Peyer's patch (tissue), 4 donors: Measurements from ENCODE around the gene CIAO2A. TPM values are rescaled to one million over a fixed set of nuclear protein-coding genes. Genes with fewer than 3 reads are reported as not detected.

Source experiments
- DNase-seq, 3 donors: peaks; one replicate each; pipeline ENCODE4 v3.0.0-alpha.2; 2017 to 2019
- H3K27ac ChIP-seq, 4 donors: fragments of 200-600 bp; sonication (generic); one replicate each; pipeline ENCODE4 v1.5.1; 2016 to 2019
- H3K27me3 ChIP-seq, 2 donors: fragments of 200-600 bp; sonication (generic); one replicate each; pipeline ENCODE4 v1.5.1; 2019
- H3K36me3 ChIP-seq, 3 donors: fragments of 200-600 bp; sonication (generic); one replicate each; pipeline ENCODE4 v1.5.1; 2016 to 2019
- H3K4me1 ChIP-seq, 4 donors: fragments of 200-600 bp; sonication (generic); one replicate each; pipeline ENCODE4 v1.5.1; 2016 to 2019
- H3K4me3 ChIP-seq, 4 donors: fragments of 200-600 bp; sonication (generic); 1 replicate in 3 of 4; 2 replicates in 1 of 4; pipeline ENCODE4 v1.5.1; 2016 to 2019; ENCODE audit warnings: mild to moderate bottlenecking in 1 of 4
- H3K9me3 ChIP-seq, 4 donors: fragments of 200-600 bp; sonication (generic); one replicate each; pipeline ENCODE4 v1.5.1; 2016 to 2019; ENCODE audit warnings: mild to moderate bottlenecking in 1 of 4
- POLR2A ChIP-seq, 2 donors: fragments of 450-650 bp; IDR thresholded peaks; one replicate each; pipeline ENCODE4 v1.5.1; 2017; ENCODE audit warnings: antibody characterized with exemption in 2 of 2, mild to moderate bottlenecking in 2 of 2, moderate library complexity in 2 of 2
- total RNA-seq, 4 donors: library from RNA; depleted of rRNA; stranded (reverse); fragments of >200 nt; gene quantifications; one replicate each; pipeline ENCODE4 v1.1.0, GENCODE V29; 2016
- TF ChIP-seq, protein P1 (sequence below), 6 experiments: fragments of 450-650 bp in 4 of 6; fragments of 200-600 bp in 2 of 6; sonication (generic) in 1 of 6; IDR thresholded peaks; one replicate each; pipeline ENCODE4 v1.5.1; 2017 to 2019; ENCODE audit warnings: antibody characterized with exemption in 6 of 6, mild to moderate bottlenecking in 3 of 6, moderate library complexity in 1 of 6

Gene CIAO2A
- total RNA-seq, 4 donors from 2014 or later = 56.3 to 137 (median 78.0) TPM

DNA sequence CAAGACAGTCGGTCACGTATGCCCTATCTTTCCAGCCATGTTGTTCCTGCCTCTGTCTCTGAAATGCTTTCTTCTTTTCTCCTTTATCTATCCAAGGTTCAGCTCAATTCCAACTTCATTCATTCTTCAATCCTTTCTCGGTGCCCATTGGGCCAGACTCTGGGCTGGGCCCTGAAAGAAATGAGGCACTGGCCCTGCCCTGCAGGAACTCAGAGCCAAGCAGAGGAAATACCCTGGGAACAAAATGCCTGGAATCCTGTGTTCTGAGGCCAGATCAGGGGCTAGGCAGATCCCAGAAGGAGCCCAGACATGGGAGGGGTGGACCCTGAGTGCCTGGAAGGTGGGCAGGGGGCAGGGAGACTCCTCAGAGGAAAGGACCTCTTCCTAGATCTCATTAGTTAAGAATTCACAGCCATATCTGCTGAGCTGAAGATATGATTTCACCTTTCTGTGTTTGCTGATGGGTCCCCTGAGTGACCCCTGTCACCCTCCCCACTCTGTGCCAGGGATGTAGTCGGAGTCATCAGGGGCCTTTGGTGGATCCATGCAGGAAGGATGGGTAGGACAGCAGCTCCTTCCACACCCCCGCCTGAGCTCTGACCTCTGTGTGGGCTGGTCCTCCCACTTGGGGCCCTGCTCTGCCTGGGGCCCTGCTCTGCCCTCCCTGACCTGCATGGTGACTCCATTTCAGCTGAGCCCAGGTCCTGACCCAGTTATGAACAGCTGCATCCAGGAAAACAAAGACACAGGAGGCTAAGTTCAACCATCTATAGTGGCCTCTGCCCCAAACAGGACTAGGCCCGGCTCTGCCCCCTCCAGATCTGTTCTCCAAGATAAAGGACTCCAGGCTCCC, 42.0 kb downstream of the CIAO2A start:
- H3K27me3 ChIP-seq = no peaks in the 10 kb centered on the region
- H3K27ac ChIP-seq = peak overlapping the region in 1 of 4 donors; percentile 49
- H3K9me3 ChIP-seq = no peaks in the 10 kb centered on the region
- no peak for DNase-seq
- H3K36me3 ChIP-seq = no peaks in the 10 kb centered on the region
- peaks cover 0 to 9% (median 2%) of the 10 kb centered on the region in 4 donors for H3K4me1 ChIP-seq
- H3K4me3 ChIP-seq = no peak overlapping the region
- TF ChIP-seq POLR2A (IDR thresholded peaks at IDR 0.05) = no peak
- TF ChIP-seq, protein P1, sequence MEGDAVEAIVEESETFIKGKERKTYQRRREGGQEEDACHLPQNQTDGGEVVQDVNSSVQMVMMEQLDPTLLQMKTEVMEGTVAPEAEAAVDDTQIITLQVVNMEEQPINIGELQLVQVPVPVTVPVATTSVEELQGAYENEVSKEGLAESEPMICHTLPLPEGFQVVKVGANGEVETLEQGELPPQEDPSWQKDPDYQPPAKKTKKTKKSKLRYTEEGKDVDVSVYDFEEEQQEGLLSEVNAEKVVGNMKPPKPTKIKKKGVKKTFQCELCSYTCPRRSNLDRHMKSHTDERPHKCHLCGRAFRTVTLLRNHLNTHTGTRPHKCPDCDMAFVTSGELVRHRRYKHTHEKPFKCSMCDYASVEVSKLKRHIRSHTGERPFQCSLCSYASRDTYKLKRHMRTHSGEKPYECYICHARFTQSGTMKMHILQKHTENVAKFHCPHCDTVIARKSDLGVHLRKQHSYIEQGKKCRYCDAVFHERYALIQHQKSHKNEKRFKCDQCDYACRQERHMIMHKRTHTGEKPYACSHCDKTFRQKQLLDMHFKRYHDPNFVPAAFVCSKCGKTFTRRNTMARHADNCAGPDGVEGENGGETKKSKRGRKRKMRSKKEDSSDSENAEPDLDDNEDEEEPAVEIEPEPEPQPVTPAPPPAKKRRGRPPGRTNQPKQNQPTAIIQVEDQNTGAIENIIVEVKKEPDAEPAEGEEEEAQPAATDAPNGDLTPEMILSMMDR (IDR thresholded peaks at IDR 0.05) = no peak

DNA sequence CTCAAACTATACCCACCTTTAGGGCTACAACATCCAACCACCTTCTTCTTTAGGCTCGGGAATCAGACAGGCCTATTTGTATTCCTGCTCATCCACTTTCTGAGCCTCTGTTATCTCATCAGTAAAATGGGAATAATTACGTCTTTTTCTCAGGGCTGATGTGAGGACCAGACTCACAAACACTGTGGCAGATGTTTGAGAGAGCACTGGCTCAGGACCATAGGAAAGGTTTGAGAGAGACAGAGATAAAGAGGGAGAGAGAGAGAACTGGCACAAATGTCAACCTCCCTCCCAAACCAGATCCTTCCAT, 42.6 kb downstream of the CIAO2A start:
- H3K27ac ChIP-seq = no peak overlapping the region
- no peaks in the 10 kb centered on the region for H3K36me3 ChIP-seq
- H3K9me3 ChIP-seq = no peaks in the 10 kb centered on the region
- no peak for TF ChIP-seq POLR2A (IDR thresholded peaks at IDR 0.05)
- TF ChIP-seq, protein P1 (IDR thresholded peaks at IDR 0.05) = no peak
- no peak for DNase-seq
- H3K4me1 ChIP-seq = peaks cover 0 to 10% (median 3%) of the 10 kb centered on the region in 4 donors
- H3K4me3 ChIP-seq = no peak overlapping the region
- H3K27me3 ChIP-seq = no peaks in the 10 kb centered on the region

DNA sequence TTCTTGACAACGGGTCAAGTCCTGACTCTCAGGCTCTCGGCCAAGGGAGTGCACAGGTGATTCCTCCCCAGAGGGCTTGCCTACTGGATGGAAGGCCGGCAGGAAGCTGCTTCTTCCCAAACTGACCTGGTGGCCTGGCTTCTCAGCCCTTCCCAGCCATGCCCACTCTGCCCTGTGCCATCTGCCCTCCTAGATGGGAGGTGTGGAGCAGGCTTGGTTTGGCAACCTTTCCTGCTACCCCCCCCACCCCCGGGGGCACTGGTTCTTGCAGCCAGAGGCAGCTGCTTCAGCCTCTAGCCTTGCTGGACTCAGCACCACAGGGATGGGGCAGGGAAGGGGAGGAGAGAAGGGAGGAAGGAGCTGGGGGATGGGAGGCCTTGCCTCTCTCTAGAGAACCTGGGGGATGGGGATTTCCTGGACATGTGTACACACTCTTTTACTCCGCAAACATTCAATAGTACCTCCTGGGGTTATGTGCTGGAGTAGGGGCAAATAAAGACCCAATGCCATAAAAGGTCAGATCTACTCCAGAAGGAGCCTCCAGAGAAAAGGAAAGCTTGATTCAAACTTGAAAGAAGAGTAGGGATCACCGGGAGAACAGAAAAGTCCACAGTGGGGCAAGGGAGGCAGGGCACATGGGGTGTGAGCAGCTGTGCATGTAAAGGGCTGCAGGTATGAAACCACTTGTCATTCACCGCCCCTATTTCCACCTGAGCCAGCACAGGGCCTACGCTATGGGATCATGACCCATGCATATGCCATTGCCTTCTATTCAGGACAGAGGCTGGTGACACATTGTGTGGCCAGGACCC, 43.2 kb downstream of the CIAO2A start:
- no peaks in the 10 kb centered on the region for H3K36me3 ChIP-seq
- H3K27me3 ChIP-seq = no peaks in the 10 kb centered on the region
- no peak overlapping the region for H3K4me3 ChIP-seq
- no peaks in the 10 kb centered on the region for H3K9me3 ChIP-seq
- H3K27ac ChIP-seq = no peak overlapping the region
- TF ChIP-seq POLR2A (IDR thresholded peaks at IDR 0.05) = no peak
- TF ChIP-seq, protein P1 (IDR thresholded peaks at IDR 0.05) = no peak
- no peak for DNase-seq
- peaks cover 0 to 12% (median 6%) of the 10 kb centered on the region in 4 donors for H3K4me1 ChIP-seq

DNA sequence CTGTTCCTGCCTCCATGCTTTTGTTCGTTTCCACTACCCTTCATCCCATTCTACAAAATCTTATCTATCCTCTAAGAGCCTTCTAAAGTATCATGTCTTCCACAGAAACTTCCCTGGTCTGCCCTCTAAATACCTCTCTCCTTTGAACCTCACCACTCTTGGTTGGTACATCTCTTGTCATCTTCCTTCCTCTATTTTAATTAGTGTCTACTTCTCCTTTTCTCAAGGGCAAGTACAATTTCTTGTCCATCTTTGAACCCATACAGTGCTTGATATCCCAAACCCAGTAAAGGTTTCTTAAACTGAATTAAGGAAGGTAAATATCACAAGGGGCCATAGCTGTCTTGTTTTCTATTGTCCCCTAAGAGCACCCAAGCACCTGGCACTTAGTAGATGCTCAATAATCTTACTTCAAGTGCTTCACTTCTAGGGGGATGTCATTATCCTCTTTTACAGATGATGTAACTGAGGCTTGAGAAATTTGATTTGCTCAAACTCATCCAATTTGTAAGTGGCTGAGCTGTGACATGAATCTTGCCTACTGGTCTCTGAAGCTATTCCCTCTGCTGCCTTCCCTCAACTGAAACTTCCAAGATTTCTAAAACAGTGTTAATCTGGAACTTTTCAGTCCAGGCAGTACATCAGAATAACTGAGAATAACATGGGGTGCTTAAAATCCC, 44.7 kb downstream of the CIAO2A start:
- TF ChIP-seq POLR2A (IDR thresholded peaks at IDR 0.05) = no peak
- TF ChIP-seq, protein P1 (IDR thresholded peaks at IDR 0.05) = no peak
- no peak for DNase-seq
- no peaks in the 10 kb centered on the region for H3K36me3 ChIP-seq
- H3K27me3 ChIP-seq = no peaks in the 10 kb centered on the region
- no peak overlapping the region for H3K4me3 ChIP-seq
- H3K27ac ChIP-seq = no peak overlapping the region
- H3K4me1 ChIP-seq = peaks cover 0 to 21% (median 17%) of the 10 kb centered on the region in 4 donors
- no peaks in the 10 kb centered on the region for H3K9me3 ChIP-seq

DNA sequence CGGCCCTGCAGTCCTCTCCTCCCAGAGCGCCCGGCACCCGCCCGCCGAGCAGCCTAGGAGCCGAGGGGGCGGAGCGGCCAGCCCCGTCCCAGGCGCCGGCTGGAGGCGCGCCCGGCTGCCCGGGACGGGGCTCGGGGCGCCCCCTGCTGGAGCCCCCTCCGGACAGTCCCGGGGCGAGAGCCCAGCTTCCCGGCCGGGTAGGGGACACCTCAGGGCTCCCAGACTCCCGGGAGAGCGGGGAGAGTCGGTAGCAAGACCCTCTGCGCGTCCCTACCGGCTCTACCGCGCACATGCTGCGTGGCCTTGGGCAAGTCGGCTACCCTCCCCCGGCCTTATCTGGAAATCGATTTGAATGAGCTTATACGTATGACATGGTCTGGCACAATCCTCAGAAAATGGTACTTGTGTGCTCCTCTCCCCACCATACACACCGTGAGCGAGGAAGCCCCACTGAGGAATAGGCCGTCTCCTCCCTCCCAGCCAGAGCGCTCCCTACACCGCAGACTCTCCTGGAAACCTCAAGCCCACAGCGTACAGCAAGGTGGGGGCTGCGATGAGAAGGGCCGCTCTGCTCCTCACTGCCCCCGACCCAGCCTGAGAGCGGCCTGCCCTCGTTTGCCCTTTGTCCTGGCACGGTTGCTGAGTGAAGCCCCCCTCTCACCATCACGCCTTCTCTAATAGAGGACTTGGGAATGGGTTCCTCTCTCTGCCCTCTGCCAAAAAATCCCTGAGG, 47.1 kb downstream of the CIAO2A start, which contains the start of gene DAPK2:
Gene DAPK2 (minus strand): TSS at position 65 of the 733 bp plus-strand sequence. CDS start 6,224 bp downstream, outside the sequence.
- DNase-seq = peak; percentile 64 to 90 (median 87)
- H3K9me3 ChIP-seq = no peaks in the 10 kb centered on the region
- H3K4me1 ChIP-seq = peaks cover 0 to 24% (median 17%) of the 10 kb centered on the region in 4 donors
- H3K27me3 ChIP-seq = no peaks in the 10 kb centered on the region
- TF ChIP-seq POLR2A (IDR thresholded peaks at IDR 0.05) = peak in 1 of 2 donors; percentile 10
- TF ChIP-seq, protein P1 (IDR thresholded peaks at IDR 0.05) = peak; percentile 64 to 95 (median 91)
- peaks cover 0 to 5% (median 0%) of the 10 kb centered on the region in 3 donors for H3K36me3 ChIP-seq
- peak within 1 kb of the TSS; percentile 61 to 88 (median 68) for H3K4me3 ChIP-seq
- peak within 1 kb of the TSS; percentile 66 to 85 (median 74) for H3K27ac ChIP-seq
